Measurements from ENCODE around the gene ACTN4. TPM values are rescaled to one million over a fixed set of nuclear protein-coding genes. Genes with fewer than 3 reads are reported as not detected.

Gene ACTN4
- polyA plus RNA-seq, 3 donors: 623 to 719 (median 641) TPM

DNA sequence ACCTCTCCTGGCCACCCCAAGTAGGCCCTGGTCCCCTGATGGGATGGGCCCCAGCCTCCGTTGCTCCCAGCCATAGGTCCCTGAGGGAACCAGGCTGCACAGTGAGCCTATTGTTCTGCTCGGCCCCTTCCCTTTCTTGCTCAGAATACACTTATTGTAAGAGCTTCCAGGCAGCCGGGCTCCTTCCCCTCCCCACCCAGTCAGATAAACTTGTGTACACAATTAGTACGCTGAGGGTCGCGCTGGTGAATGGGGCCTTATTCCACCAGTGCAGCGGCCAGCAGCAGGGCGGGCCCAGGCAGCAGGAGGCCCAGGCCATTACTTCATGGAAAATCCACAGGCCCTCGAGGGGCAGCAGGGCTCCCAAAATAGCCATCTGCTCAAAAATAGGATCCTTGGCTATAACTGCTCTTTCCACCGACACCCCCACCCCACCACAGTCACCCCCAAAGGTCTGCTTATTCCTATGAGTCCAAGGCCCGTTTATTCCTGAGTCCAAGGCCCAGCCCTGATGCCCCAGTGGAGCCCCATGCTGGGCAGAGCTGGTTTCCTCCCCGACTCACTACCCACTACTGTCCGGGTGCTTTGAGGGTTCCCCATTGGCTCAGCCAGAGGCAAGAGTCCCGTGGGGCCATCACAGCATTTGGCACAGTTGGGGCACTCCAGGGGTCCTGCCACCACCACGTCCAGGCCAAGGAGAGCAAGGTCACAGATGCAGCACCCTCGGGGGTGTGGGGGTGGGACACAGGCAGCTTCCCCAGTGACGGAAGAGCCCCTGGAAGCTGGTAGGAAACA is 74.7 kb downstream of the ACTN4 start:
- DNase-seq (ENCODE audit: low read depth in 3 of 3, low spot score in 2 of 3): no peak

DNA sequence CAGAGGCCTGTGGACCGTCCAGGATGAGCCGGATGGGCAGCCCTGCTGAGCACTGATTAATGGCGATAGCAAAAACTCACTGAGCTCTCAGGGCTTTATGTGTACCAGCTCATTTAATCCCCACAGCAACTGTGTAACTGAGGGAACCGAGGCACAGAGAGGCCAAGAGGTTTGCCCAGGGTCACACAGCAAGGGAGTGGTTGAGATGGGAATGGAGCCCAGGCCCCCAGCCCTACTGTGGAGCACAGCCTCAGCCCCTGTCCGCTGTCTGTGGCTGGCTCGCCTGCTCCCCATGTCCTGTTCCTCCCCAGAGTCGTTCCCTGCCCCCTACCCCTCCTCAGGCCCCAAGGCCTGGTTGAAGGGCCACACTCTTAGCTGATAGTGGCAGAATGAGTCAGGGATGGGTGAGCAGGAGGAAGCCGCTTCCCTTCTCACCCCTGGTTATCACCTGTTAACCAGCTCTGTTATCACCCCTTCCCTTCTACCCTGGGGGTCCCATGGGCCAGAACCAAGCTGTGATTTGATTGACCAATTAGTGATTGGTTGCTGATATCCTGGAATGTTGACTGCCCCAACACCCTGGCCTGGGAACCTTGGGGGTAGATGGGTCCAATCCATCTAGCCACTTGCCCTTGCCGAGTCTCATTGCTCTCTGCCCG is 75.6 kb downstream of the ACTN4 start:
- DNase-seq (ENCODE audit: low read depth in 3 of 3, low spot score in 2 of 3): no peak

DNA sequence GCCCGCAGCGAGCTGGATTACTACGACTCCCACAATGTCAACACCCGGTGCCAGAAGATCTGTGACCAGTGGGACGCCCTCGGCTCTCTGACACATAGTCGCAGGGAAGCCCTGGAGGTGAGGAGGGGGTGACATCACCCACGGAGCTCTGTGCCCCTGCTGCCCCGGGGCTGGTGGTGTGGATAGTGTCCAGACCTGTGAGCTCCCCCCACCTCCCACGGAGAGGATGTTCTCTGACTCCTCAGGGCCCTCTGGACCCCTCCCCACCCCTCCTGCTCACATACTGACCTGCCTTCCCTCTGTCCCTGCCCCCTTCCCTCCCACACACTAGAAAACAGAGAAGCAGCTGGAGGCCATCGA is 76.1 kb downstream of the ACTN4 start:
- DNase-seq (ENCODE audit: low read depth in 3 of 3, low spot score in 2 of 3): no peak

DNA sequence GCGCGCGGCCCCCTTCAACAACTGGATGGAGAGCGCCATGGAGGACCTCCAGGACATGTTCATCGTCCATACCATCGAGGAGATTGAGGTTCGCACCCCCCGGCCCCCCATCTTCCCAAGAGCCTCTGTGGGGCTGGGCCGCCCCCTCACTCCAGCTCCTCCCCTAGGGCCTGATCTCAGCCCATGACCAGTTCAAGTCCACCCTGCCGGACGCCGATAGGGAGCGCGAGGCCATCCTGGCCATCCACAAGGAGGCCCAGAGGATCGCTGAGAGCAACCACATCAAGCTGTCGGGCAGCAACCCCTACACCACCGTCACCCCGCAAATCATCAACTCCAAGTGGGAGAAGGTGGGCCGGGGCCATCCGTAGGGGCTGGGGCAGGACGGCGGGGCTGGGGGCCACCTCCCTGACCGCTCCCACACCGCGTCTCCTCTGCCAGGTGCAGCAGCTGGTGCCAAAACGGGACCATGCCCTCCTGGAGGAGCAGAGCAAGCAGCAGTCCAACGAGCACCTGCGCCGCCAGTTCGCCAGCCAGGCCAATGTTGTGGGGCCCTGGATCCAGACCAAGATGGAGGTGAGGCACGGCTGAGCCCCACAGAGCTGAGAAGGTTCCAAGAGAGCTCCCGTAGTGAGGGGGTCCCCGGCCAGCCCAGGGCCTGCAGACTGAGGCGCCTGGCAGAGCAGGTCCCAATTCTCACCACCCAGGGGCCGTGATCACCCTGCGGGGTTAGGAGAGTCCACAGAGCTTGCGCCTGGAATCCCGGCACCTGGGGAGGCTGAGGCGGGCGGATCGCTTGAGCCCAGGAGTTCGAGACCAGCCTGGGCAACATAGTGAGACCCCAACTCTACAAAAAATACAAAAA is 76.8 kb downstream of the ACTN4 start:
- DNase-seq (ENCODE audit: low read depth in 3 of 3, low spot score in 2 of 3): no peak

DNA sequence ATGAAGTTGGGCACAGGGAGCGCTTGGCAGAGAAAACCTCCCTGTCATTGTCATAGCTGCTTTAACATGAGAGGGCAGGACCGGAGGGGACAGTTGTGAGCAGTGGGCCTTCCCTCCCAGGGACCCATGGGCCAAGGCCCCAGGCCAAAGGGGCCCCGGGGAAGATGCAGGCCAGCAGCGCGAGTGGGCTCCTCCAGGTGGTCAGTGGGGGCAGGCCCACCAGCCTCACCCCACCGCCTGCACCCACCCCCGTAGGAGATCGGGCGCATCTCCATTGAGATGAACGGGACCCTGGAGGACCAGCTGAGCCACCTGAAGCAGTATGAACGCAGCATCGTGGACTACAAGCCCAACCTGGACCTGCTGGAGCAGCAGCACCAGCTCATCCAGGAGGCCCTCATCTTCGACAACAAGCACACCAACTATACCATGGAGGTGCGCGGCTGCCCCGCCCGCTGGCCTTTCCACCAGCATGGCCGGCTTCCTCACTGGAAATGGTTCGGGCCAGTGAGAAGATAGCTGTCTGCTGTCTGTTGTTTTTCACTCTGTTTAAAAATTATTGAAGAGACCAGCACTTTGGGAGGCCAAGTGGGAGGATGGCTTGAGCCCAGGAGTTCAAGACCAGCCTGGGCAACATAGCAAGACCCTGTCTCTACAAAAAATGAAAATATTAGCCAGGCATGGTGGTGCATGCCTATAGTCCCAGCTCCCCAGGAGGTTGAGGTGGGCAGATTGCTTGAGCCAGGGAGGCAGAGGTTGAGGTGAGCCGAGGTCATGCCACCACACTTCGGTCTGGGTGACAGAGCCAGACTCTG is 78.2 kb downstream of the ACTN4 start:
- no peak for DNase-seq (ENCODE audit: low read depth in 3 of 3, low spot score in 2 of 3)

DNA sequence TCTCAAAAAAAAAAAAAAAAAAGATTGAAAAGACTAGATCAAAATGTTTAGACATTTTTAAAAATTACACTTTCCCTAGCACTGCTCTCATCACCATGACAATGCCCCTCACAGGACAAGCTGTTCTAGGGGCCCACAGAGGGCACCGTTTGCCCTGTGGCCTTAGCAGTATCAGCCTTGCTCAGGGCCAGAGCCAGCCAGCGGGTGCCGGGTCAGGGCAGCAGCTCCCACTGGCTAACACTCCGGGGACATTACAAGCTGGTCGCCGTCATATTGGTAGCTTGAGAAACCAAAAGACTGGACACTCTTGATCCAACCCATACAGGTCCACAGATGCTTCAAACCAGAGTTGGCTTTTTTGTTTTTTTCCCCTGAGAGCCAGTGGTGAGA is 78.8 kb downstream of the ACTN4 start:
- DNase-seq (ENCODE audit: low read depth in 3 of 3, low spot score in 2 of 3): no peak

DNA sequence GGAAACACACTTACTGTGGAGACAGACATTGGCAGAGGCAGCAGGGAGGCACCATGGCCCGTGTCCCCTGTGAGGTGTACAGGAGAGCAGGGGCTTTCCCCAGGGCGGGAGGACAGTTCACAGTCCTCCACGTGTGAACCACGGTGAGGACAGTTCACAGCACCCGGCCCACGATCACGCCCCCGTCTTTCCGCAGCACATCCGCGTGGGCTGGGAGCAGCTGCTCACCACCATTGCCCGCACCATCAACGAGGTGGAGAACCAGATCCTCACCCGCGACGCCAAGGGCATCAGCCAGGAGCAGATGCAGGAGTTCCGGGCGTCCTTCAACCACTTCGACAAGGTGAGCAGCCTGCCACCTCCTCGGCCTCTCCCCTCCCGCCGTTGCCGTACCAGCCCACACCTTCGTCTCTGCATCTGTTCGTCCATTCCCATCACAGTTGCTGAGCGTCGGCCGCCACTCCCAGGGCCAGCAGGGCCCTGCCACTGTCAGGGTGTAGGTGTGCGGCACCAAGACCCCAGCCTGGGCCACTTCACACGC is 79.4 kb downstream of the ACTN4 start:
- DNase-seq (ENCODE audit: low read depth in 3 of 3, low spot score in 2 of 3): no peak

DNA sequence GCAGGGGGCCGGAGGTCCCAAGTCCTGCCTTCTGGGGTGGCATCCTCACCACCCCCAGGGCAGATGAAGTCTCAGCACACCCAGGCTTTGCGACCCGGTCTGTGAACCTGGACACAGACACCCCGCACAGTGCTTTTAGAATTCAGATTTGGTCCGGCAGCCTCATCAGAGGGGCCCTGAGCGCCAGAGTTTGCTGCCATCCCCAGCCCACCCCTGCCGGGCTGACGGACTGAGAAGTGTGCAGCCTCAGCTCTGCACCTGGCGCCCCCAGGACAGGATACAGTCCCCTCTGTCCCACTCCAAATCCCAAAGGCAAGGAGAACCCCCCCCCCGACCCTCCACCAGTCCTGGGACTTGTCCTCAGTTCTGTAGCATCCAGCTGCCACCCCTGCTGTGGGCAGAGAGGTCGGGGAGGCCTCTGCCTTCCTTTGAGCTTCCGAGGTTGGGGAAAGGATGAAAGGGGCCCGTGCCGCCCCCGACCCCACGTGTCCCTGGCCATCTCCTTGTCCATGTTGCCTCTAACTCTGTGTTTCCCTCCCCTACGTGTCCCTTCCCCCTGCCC is 79.9 kb downstream of the ACTN4 start:
- DNase-seq (ENCODE audit: low read depth in 3 of 3, low spot score in 2 of 3): no peak

DNA sequence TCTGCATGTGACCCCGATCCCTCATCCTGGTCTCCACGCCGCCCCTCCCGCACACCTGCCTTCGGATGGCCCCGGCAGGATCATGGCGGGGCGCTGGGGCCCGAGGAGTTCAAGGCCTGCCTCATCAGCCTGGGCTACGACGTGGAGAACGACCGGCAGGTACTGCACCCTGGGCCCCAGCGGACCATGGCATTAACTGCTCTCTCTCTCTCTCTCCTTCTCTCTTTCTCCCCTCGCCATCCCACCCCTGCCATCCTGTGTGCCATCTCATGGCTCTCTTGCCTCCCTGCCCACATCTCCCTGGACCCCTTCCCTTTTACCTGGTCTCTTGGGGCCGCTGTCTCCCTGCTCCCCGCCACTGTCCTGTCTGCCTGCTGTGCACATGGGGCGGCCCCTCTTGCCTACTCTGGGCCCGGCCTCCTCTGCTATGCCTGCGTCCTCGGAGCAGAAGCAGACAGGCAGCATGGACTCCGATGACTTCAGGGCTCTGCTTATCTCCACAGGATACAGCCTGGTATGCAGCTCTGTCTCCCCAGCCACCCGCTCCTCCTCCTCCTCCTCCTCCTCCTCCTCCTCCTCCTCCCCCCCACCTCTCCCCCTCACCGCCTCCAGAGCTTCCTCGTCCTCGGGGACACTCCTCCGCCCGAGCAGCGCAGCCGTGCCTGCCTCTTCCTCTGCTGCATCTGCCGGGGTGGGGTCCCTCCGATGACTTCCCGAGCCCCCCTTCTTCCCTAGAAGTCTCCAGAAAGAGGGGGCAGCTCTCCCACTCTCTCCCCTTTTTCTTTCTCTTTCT is 80.6 kb downstream of the ACTN4 start:
- DNase-seq (ENCODE audit: low read depth in 3 of 3, low spot score in 2 of 3): no peak

DNA sequence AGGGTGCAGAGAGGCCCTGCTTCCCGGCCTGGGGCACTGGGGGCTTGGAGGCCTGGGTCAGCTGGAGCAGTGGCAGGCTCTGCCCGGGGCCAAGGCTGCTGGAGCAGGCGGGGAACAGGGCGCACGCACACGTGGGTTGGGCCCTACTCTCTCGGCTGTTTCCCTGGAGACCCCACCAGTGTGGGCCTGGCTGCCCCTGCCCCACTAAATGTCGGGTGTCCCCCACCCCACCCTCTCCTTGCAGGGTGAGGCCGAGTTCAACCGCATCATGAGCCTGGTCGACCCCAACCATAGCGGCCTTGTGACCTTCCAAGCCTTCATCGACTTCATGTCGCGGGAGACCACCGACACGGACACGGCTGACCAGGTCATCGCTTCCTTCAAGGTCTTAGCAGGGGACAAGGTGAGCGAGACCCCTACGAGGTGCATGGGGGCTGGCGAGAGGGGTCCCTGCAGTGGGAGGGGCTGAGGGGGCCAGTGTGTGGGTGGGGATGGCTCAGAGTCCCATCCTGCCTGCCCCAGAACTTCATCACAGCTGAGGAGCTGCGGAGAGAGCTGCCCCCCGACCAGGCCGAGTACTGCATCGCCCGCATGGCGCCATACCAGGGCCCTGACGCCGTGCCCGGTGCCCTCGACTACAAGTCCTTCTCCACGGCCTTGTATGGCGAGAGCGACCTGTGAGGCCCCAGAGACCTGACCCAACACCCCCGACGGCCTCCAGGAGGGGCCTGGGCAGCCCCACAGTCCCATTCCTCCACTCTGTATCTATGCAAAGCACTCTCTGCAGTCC is 81.5 kb downstream of the ACTN4 start:
- DNase-seq (ENCODE audit: low read depth in 3 of 3, low spot score in 2 of 3): no peak

DNA sequence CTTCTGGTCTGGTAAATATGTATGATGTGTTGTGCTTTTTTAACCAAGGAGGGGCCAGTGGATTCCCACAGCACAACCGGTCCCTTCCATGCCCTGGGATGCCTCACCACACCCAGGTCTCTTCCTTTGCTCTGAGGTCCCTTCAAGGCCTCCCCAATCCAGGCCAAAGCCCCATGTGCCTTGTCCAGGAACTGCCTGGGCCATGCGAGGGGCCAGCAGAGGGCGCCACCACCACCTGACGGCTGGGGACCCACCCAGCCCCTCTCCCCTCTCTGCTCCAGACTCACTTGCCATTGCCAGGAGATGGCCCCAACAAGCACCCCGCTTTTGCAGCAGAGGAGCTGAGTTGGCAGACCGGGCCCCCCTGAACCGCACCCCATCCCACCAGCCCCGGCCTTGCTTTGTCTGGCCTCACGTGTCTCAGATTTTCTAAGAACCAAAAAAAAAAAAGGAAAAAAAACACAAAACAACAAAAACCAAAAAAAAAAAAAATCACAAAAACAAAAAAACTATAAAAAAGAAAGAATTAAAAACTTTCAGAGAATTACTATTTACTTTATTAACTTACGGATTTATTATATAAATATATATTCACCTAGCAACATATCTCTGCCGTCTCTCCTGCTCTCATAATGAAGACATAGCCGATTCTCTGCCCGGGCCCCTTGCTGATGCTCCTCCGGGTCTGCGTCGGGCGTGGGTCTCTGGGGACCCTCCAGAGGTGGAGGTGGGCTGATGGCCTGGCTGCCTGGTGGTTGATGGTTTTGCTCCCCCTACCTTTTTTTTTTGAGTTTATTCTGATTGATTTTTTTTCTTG is 82.4 kb downstream of the ACTN4 start:
- DNase-seq (ENCODE audit: low read depth in 3 of 3, low spot score in 2 of 3): no peak

DNA sequence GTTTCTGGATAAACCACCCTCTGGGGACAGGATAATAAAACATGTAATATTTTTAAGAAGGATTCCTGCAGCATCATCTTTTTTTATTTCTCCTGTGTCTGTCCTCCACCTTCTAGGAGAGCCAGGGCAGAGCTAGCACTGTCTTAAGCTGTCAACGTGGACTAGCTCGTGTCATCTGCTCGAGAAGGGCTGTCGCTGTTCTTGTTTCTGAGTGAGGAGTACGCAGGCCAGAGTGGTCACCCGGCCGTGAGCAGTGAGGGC is 83.0 kb downstream of the ACTN4 start:
- no peak for DNase-seq (ENCODE audit: low read depth in 3 of 3, low spot score in 2 of 3)

DNA sequence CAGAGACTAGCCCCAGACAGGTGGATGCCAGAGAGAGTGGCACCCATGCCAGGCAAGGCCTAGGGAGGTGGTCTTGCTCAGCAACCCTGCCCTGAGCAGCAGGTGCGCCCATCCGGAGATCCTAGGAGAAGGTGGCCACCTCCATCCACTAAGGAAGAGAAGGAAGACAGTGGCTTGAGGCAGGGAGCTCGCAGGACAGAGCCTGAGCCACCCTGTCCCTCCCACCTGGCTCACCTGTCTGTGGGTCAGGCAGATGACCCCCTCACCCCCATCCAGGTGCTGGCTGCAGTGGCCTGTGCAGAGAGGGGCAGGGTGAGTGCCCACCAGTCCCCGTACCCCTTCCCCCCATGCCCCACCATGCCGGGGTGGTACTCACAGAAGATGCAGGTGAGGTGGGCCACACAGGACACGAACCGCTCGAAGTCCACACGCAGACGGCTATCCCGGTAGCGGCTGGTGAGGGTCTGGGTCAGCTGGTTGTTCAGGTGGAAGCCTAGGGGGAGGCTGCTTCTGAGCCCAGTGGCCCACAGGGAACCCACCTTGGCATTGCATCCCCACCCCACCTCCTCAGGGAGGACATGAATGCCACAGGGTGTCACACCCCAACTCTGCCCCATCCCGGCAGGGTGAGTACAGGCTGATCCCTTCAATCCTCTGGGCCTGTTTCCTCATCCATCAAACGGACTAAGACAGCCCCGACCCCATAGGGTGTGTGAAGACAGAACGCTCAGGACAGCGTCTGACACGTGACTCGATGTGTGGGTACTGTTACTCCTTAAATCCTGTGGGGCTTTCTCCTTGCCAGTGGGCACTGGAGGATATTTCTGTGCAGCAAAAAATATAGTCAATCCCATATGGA is 83.5 kb downstream of the ACTN4 start:
- no peak for DNase-seq (ENCODE audit: low read depth in 3 of 3, low spot score in 2 of 3)

DNA sequence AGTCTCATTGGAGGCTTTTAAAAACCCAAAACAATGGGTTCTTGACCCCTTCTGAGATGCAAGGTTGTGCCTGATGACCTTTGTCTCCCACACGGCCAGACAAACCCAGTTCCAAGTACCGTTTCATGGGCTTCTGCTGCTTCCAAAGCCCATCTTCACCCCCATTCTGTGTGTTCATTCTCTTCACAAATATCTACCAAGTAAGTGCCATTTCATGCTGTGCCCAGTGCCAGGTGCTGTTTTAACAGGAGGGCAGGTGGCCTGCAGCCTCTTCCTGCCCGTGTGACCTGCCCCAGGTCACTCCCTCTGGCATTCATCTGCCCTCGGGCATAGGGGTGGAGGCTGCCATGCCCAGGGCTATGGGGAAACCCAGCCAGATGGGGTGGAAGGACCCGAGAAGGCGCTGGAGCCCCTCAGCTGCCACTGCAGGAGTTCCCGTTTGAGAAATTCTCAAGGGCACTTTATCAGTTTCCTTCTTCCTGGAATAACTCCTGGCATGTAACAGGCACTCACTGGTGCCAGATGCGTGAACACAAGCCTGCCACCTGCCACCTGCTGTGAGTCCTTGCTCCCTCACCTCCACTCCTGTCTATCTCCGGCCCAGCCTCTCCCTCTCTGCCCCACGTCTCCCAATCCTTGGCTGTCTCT is 84.3 kb downstream of the ACTN4 start:
- DNase-seq (ENCODE audit: low read depth in 3 of 3, low spot score in 2 of 3): no peak

DNA sequence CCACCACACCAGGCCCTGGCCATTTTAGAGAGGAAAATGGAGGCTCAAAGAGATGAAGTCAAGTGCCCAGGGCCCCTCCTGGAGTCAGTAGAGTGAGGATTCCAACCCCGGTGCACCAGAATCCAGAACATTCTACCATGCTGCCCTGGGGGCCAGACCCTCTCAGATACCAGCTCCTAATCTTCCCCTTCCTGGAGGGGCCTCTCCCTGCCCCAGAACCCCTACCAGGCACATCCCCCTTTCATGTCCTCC is 85.7 kb downstream of the ACTN4 start:
- DNase-seq (ENCODE audit: low read depth in 3 of 3, low spot score in 2 of 3): no peak

DNA sequence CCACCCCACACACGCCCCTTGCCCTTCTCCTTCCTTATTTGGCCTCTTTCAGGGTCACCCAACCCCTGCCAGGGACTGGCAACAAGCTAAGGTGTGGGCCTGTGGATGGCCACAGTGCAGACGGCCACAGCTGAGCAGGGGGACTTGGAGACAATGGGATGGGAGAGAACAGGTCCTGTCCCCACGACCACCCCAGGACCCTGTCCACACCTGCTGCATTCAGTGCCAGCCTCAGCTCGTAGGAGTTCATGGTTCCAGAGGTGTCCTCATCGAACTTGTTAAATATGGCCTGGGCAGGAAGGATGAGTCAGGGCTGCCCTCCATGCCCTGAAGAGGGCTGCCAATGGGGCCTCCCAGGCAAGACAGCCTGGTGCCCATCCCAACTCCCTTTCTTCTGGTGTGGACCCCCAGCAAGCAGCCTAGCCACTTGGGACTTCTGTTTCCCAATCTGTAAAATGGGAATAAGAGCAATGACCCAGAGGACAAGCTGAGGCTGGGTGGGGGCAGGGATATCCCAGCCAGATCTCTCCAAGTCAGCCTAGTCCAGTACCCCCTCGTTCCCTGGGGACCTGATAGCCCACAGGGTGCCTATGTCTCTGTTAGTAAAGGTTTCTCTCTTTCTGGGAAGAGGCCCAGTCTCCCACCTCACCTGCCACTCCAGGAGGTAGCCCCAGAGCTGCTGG is 86.2 kb downstream of the ACTN4 start:
- DNase-seq (ENCODE audit: low read depth in 3 of 3, low spot score in 2 of 3): no peak

DNA sequence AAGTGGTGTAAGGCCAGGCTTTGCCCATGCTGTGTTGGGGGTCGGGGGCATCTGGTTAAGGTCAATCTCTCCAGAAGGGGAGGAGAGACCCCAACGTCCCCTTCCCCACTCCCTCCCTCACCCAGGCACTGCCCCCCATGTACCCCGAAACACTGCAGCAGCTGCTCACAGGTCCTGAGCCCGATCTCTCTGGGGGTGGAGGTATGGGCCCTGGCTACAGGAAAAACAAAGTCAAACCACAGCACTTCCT is 86.7 kb downstream of the ACTN4 start:
- DNase-seq (ENCODE audit: low read depth in 3 of 3, low spot score in 2 of 3): no peak

Measured in right renal cortex interstitium (tissue), 3 donors.